HFF-Myc (cell line): ENCODE data around the gene ZNF777.

Experiments
- DNase-seq: peaks from one replicate; pipeline ENCODE4 v3.0.0-alpha.2; 2011; ENCODE audit warnings: low read depth; ENCODE audit errors: extremely low read depth
- H3K4me3 ChIP-seq: replicated peaks from 2 replicates; pipeline ENCODE4 v1.5.1; 2011; ENCODE audit warnings: low read depth, mild to moderate bottlenecking, control low read depth, low read length
- CTCF ChIP-seq: IDR thresholded peaks from 2 replicates; pipeline ENCODE4 v1.5.1; 2012; ENCODE audit warnings: mild to moderate bottlenecking, low read depth, low read length, control low read depth; ENCODE audit errors: missing control alignments

The ZNF777 gene

GRCh38 chr7:149493366-149493765 lies 32.5 kb upstream of the ZNF777 start:
- no peak for TF ChIP-seq CTCF
- no peak for DNase-seq
- H3K4me3 ChIP-seq, result no peak overlapping the region

GRCh38 chr7:149490083-149490760 lies 29.4 kb upstream of the ZNF777 start:
- TF ChIP-seq CTCF, result no peak
- H3K4me3 ChIP-seq, result no peak overlapping the region
- no peak for DNase-seq

DNA sequence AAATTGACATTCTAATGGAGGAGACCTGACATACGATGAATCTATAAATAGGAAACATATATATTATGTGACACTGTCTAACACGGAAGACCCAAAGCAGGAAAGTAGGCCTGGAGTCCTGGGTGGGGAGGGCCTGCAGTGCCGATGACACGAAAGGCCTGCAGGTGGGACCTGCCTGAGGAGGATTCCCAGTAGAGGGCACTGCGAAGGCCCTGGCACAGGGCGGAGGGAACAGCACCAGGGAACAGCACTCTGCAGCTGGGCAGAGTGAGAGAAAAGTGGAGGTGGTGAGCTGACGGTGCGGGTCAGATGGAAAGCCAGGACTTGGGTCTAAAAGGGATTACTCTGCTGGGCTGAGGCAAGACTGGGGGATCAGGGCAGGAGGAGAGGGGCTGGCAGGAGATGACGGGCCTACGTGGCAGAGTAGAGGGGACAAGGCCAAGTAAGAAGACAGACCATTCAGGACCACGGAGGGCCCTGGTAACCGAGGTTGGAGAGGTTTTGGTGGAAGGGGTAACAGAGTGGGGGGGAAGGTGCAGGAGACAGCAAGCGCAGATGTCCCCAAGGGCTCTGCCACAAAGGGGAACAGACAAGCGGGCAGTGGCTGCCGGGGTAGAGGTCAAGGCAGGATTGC lies 28.6 kb upstream of the ZNF777 start:
- DNase-seq, result no peak
- TF ChIP-seq CTCF, result peak; percentile 18
- no peak overlapping the region for H3K4me3 ChIP-seq

DNA sequence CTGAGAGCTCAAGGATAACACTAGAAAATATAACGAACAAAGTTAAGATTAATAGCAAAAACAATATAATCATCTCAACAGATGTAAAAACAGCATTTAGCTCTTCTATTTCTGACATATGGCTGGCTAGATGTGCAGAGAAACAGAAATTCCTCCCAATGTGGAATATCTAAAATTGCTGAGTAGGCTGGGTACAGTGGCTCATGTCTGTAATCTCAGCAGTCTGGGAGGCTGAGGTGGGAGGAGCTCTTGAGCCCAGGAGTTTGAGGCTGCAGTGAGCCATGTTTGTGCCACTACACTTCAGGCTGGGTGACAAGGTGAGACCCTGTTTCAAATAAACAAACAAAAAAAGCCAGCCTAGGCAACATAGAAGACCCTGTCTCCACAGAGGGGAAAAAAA lies 18.7 kb upstream of the ZNF777 start:
- no peak overlapping the region for H3K4me3 ChIP-seq
- no peak for DNase-seq
- no peak for TF ChIP-seq CTCF

DNA sequence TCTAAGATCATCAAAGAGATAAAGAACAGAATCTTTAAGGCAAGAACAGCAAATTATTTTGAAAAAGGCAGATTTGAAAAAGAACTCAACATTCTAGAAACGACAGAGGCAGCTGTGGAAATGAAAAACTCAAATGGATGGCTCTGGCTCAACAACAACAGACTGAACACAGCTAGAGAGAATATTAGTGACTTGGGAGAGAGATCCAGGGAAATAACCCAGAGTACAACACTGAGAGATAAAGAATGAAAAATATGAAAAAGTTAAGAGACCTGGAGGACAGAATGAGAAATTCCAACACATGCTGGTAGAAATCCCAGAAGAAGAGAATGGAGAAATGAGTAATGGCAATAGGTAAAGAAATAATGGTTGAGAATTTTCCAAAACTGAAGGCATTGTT lies 17.9 kb upstream of the ZNF777 start:
- no peak for DNase-seq
- TF ChIP-seq CTCF, result no peak
- H3K4me3 ChIP-seq, result no peak overlapping the region

- no peak for DNase-seq
- no peak for TF ChIP-seq CTCF
- H3K4me3 ChIP-seq, result no peak overlapping the region
These were observed 16.9 kb upstream of the ZNF777 start for GRCh38 chr7:149477494-149478443.
